Activated CD4-positive, alpha-beta T cell treated with anti-CD3 and anti-CD28 coated beads, Interleukin-2, amount 10 ng/mL, durations not matched to agents 7 days and 5 days (primary cell): ENCODE measurements around the gene CDH13. TPM values are rescaled to one million over a fixed set of nuclear protein-coding genes. Genes with fewer than 3 reads are reported as not detected.

Experiments used
- CTCF ChIA-PET: fragments of 350-600 bp; sonication (Branson Sonifier 250); formaldehyde crosslinking; loops from one replicate; lab custom pipeline; 2021; ENCODE audit warnings: antibody characterized with exemption; lab: Charles Lee
- POLR2A ChIA-PET: fragments of 350-600 bp; sonication (Branson Sonifier 250); formaldehyde crosslinking; loops from one replicate; lab custom pipeline; 2021; ENCODE audit warnings: antibody characterized with exemption; lab: Charles Lee
- DNase-seq: peaks from one replicate; pipeline ENCODE4 v3.0.0-alpha.2; 2020
- H3K27ac Mint-ChIP-seq: one replicate; pipeline ENCODE4 v1.8.0; 2021; ENCODE audit warnings: mild to moderate bottlenecking, moderate library complexity, mixed read lengths
- H3K27me3 Mint-ChIP-seq: one replicate; pipeline ENCODE4 v1.8.0; 2021; ENCODE audit warnings: mixed read lengths
- H3K36me3 Mint-ChIP-seq: one replicate; pipeline ENCODE4 v1.8.0; 2021; ENCODE audit warnings: low read depth, mixed read lengths
- H3K4me1 Mint-ChIP-seq: one replicate; pipeline ENCODE4 v1.8.0; 2021; ENCODE audit warnings: mixed read lengths
- H3K4me3 Mint-ChIP-seq: one replicate; pipeline ENCODE4 v1.8.0; 2021; ENCODE audit warnings: mild to moderate bottlenecking, moderate library complexity, mixed read lengths
- H3K9me3 Mint-ChIP-seq: one replicate; pipeline ENCODE4 v1.8.0; 2021; ENCODE audit warnings: mixed read lengths
- total RNA-seq, 2 experiments: library from RNA; stranded (reverse); gene quantifications; one replicate each; pipeline ENCODE4 v1.2.3, GENCODE V29; 2021

Gene CDH13
- total RNA-seq, 2 experiments from 2014 or later, result not detected

DNA sequence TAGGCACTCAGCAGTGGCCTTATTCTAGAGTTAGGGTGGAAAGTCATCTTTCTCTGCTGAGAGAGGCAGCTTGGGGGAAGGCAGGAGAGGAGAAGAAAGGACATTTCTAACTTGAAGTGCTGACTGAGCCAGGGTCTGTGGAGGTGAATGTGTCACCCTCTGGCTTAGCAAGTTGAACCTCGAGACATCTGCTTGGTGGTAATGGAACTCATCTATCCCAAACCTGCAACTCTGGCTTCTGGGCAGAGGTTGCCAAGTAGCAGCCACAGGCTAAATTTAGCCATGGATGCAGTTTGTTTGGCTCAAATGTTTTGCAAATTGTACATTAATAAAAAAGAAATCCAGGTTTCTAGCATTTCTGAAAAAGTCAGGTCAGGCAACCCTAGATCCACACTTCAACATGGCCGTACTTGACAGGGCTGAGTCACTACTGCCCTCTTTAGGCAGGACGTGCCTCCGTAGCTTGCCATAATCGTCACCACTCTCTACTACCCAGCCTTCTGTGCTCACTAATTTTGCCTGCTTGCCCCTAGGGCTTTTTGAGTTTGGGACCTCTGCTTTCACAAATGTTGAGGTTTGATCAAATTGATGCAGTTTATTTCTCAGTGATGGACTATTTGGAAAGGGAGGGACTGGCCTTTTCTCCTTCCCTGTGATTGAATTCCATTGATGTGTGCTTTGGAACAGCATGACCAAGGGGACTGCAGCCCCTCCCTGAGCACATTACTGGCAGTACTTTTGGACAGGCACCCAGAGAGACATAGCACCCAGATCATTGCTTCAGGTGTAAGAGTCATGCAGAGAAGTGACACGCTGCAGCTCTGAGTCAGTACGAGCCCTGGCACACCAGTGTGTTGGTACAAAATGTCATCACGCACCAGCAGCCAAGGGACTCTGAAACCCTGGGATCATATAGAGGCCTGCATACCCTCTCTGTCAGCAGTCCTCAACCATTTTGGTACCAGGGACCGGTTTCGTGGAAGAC is 5.2 kb downstream of the CDH13 start:
- Mint-ChIP-seq H3K27me3 (peaks cover 48% of the 10 kb centered on the region), H3K4me1 (peaks cover 17% of the 10 kb centered on the region), H3K27ac (no peak overlapping the region), H3K9me3 (no peaks in the 10 kb centered on the region), H3K36me3 (no peaks in the 10 kb centered on the region), H3K4me3 (no peak overlapping the region)
- ChIA-PET CTCF (no interaction called here), POLR2A (no interaction called here)
- DNase-seq, result no peak

DNA sequence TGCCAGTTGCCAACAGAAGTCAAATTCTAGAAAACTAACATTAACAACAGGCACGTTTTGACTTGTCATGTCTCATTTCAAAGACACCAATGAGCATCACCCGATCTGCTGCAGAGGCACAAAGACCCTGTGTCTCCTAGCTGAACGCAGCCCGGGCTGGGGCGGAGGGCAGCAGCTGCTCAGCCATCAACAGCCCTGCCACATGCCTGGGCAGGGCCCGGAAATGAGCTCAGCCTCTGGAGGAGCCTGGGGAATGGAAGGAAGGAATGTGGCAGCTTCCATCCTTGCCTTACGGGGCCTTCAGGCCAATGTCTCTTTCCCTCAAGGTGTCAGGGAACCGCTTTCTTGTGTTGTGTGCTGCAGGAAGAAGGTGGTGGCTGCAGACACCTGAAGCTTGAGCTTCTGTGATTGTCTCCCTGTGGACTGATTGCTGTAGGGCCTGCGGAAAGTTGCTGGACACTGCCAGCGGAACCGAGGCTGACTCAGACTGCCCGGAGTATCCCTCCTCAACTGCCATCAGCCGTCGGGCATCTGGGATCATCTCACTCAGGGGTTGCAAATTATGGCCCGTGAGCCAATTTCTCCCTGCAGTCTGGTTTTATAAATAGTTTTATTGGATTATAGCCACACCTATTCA is 7.3 kb downstream of the CDH13 start:
- peaks cover 17% of the 10 kb centered on the region for H3K4me1 Mint-ChIP-seq
- POLR2A ChIA-PET, result no interaction called here
- no peak overlapping the region for H3K27ac Mint-ChIP-seq
- H3K36me3 Mint-ChIP-seq, result no peaks in the 10 kb centered on the region
- H3K4me3 Mint-ChIP-seq, result no peak overlapping the region
- no peak for DNase-seq
- peaks cover 31% of the 10 kb centered on the region for H3K27me3 Mint-ChIP-seq
- no peaks in the 10 kb centered on the region for H3K9me3 Mint-ChIP-seq
- CTCF ChIA-PET, result interaction anchor here (0.7 kb wide), 1 partner anchor 20 kb away, joined by 3 read pairs; no protein-coding TSS in a partner anchor

DNA sequence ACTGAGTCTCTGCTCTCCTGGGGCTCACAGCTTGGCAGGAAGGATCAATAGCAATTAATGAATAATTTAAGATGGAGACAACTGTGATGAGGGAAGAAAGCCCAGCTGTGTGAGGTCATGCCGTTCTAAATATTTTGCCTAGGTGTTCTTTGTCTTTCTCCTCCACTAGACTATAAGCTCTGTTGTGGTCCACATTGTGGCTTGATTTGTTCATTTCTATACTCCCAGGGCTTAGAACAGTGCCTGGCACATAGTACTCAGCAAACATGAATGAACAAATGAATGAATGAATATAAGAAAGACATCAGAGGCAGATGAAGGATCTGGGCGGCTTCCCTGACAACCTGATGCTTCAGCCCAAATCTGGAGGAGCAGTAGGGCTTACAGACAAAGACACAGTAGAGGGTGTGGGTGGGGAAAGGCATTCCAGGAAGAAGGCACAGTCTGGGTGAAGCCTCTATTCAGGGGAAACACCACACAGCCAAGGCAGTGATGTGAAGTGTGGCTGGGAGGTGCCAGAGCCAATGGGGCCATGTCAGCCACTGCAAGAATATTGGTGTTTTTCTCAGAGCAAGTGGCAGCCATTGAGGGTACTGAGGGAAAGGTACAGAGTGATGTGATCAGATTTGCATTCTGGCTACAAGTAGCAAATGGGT is 8.3 kb downstream of the CDH13 start:
- Mint-ChIP-seq H3K4me1 (peaks cover 20% of the 10 kb centered on the region), H3K27me3 (peaks cover 21% of the 10 kb centered on the region), H3K9me3 (no peaks in the 10 kb centered on the region), H3K27ac (no peak overlapping the region), H3K4me3 (no peak overlapping the region), H3K36me3 (no peaks in the 10 kb centered on the region)
- ChIA-PET POLR2A (no interaction called here), CTCF (no interaction called here)
- DNase-seq, result no peak

DNA sequence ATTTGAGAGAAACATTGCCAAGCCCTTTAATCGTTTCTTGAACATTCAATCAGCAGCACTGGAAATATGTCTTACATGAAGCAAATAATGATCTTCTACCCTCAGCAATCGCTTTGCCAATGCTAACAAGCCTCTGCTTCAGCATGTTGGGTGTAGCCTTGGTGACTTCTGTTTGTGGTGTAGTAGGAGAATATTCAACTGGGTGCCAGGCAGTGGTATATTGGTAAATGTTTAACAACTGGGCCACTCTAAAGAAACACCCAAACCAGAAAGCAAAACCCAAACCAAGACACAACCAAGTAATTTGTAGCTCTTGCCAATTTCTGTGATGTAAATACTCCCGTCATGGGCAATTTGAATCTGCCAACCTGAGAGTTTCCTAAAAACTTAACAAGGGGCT is 9.7 kb downstream of the CDH13 start:
- H3K4me1 Mint-ChIP-seq, result peaks cover 26% of the 10 kb centered on the region
- peaks cover 1% of the 10 kb centered on the region for H3K36me3 Mint-ChIP-seq
- no peaks in the 10 kb centered on the region for H3K9me3 Mint-ChIP-seq
- H3K27me3 Mint-ChIP-seq, result peaks cover 7% of the 10 kb centered on the region
- no peak for DNase-seq
- no peak overlapping the region for H3K4me3 Mint-ChIP-seq
- POLR2A ChIA-PET, result no interaction called here
- H3K27ac Mint-ChIP-seq, result no peak overlapping the region
- CTCF ChIA-PET, result no interaction called here

DNA sequence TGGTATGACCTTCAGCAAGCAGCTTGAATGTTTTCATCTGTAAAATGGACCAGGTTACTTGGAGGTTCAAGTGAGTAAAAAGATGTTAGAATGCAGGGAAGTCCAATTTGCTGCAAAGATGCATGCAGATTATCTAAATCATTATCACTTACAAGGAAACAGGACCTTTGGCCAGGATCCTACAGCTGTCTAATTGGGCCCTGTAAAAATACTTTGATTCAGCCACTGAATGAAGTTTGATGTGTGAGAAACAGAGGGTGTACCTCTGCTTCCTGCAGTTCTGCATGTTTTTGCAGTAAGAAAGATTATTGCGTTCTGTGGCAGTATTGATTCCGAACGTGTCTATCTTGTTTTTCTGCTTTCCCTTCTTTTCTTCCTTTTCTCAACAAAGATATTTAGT is 10.2 kb downstream of the CDH13 start:
- H3K4me3 Mint-ChIP-seq, result no peak overlapping the region
- ChIA-PET CTCF (interaction anchor here (0.7 kb wide), 1 partner anchor 55 kb away, joined by 3 read pairs; no protein-coding TSS in a partner anchor), POLR2A (no interaction called here)
- H3K27me3 Mint-ChIP-seq, result peaks cover 3% of the 10 kb centered on the region
- H3K36me3 Mint-ChIP-seq, result peaks cover 3% of the 10 kb centered on the region
- no peak for DNase-seq
- H3K27ac Mint-ChIP-seq, result no peak overlapping the region
- peaks cover 31% of the 10 kb centered on the region for H3K4me1 Mint-ChIP-seq
- no peaks in the 10 kb centered on the region for H3K9me3 Mint-ChIP-seq

DNA sequence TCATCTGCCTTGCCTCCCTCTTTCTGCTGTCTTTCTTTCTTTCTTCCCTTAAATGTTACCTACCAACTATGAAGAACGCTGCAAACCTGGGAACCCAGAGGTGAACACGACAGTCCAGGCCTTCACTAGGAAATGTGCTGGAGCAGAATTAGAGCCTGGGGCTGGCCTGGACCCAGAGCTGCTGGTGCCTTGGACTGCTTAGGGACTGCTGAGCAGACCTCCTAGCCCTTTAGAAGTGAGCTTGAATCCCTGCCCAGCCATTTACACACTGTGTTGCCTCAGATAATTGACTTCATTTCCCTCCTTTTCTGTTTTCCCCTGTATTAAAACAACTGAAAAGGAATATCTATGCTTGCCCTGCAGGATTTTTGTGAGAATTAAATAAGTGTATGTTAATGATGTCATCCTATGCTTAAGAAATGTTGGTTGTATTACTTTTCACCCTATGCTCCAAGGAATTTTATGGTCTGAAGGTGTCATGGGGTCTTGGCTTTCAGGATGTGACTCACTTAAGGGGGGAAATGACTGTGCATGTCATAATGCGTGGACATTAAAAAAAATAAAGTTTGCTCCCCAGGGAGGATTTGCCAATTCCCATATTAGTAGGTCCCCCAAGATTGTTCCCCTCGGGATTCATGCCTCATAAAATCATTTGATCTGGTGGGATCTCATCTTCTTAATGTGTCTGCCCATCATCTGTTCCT is 11.5 kb downstream of the CDH13 start:
- CTCF ChIA-PET, result no interaction called here
- Mint-ChIP-seq H3K27ac (no peak overlapping the region), H3K36me3 (peaks cover 3% of the 10 kb centered on the region), H3K4me1 (peaks cover 43% of the 10 kb centered on the region), H3K9me3 (no peaks in the 10 kb centered on the region), H3K4me3 (no peak overlapping the region), H3K27me3 (no peaks in the 10 kb centered on the region)
- no peak for DNase-seq
- POLR2A ChIA-PET, result no interaction called here

DNA sequence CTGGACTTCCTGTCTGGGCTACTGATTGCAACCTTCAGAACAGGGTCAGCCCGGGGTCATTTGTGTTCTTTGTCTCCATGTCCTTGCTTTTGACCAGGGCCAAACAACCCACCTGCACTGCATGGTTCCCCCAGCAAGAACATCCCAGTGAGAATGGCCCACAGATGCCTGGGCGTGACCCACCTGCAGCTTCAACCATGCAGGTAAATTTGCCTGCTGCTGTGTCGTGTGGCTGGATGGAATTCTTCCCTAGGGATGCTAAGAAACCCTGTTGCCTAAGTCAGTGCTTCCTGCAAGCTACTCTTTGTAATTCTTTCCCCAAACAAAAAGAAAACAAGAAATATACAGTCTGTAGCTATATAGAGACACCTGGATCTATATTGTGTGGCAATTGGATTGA is 12.5 kb downstream of the CDH13 start:
- ChIA-PET CTCF (interaction anchor here (0.9 to 1.6 kb wide), 3 partner anchors 13 to 28 kb away, joined by 3 to 6 read pairs (median 3); no protein-coding TSS in a partner anchor), POLR2A (no interaction called here)
- Mint-ChIP-seq H3K4me3 (no peak overlapping the region), H3K27ac (no peak overlapping the region), H3K36me3 (peaks cover 3% of the 10 kb centered on the region), H3K9me3 (no peaks in the 10 kb centered on the region), H3K27me3 (no peaks in the 10 kb centered on the region), H3K4me1 (peaks cover 46% of the 10 kb centered on the region)
- no peak for DNase-seq

DNA sequence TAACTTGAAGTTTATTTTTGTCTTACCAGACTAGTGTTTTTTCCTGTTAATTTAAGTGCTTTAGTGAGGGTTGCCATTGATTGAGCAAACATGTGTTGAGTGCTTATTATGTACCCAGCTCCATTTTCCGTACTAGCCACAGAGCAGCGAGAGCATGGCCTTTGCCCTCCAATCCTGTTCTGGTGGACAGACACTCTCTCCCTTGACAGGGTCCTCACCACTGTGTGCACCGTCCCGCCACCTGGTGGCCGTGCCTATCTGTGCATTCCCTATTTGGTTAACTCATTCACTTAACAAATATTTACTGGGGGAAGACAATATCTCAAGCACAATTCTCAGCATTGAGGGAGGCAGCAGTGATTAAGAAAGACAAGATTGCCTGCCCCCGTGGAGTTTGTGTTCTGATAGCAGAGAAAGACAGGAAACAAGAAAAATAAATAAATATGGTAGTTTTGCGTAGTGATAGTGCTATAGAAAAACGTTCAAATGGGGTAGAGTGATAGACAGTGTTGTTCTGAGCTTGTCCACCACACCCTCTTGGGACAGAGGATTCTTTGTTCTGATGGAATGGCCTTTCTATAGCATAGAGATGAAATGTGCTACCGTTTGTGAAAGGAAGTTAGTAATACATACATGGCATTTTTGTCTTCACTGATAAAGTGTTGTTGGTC is 13.0 kb downstream of the CDH13 start:
- Mint-ChIP-seq H3K27me3 (no peaks in the 10 kb centered on the region), H3K4me3 (no peak overlapping the region), H3K9me3 (no peaks in the 10 kb centered on the region), H3K27ac (no peak overlapping the region), H3K4me1 (peaks cover 44% of the 10 kb centered on the region), H3K36me3 (peaks cover 3% of the 10 kb centered on the region)
- POLR2A ChIA-PET, result no interaction called here
- CTCF ChIA-PET, result interaction anchor here (0.9 to 2.6 kb wide), 4 partner anchors 12 to 28 kb away, joined by 3 to 7 read pairs (median 4); no protein-coding TSS in a partner anchor
- peak; percentile 65 for DNase-seq

DNA sequence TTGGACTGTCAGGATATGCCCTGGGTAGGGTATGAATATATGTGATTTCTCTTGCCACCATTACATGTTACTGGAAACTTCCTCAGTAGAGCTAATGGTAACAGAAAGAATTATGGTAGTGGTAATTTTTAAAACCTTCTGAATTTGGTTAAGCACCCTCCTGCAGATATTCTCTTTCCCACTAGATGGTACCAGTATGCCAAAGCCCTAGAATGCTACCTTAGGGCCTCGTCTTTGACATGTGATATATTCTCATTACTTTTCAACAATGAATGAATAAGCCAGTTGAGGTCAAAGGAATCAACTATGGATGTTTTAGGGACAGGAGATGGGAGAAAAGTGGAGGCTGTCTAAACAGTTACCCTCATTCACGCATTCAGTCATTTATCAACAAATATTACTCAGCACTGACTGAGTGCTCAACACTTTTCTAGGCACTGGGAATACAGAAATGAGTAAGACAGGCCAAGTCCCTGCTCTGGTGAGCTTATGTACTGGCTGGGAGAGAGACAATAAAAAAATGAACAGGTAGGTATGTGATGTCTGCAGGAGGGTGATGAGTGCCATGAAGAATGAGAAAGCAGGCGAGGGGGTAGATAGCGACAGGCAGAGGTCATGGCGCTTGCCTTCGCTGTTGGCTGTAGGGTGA is 14.7 kb downstream of the CDH13 start:
- no peaks in the 10 kb centered on the region for H3K9me3 Mint-ChIP-seq
- DNase-seq, result peak; percentile 40
- ChIA-PET POLR2A (no interaction called here), CTCF (interaction anchor here (2.6 kb wide), 1 partner anchor 14 kb away, joined by 7 read pairs; no protein-coding TSS in a partner anchor)
- H3K27me3 Mint-ChIP-seq, result no peaks in the 10 kb centered on the region
- no peak overlapping the region for H3K4me3 Mint-ChIP-seq
- peak overlapping the region; percentile 20 for H3K27ac Mint-ChIP-seq
- peaks cover 3% of the 10 kb centered on the region for H3K36me3 Mint-ChIP-seq
- H3K4me1 Mint-ChIP-seq, result peaks cover 41% of the 10 kb centered on the region

DNA sequence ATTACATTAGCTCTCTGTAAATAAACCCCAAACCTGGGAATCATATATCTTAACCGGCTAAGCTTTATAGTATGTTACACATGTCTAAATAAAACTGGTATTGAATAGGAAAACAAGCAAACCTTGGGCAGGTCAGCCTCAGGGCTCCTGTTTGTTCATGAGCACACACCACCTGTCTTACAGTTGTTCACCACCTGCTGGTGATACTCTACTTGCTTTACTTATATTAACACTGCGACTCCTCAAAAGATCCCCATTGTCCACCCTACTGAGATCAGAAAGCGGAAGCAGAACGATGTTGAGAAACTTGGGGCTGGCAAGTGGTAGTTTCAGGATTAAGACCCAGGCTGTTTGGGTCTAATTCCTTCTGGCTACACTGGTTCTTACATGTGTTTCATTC is 16.4 kb downstream of the CDH13 start:
- DNase-seq, result no peak
- H3K27ac Mint-ChIP-seq, result no peak overlapping the region
- H3K4me3 Mint-ChIP-seq, result no peak overlapping the region
- H3K9me3 Mint-ChIP-seq, result no peaks in the 10 kb centered on the region
- CTCF ChIA-PET, result interaction anchor here (1.8 kb wide), 1 partner anchor 10 kb away, joined by 4 read pairs; no protein-coding TSS in a partner anchor
- POLR2A ChIA-PET, result interaction anchor here (0.6 kb wide), 1 partner anchor 849 kb away, joined by 3 read pairs; no protein-coding TSS in a partner anchor
- peaks cover 49% of the 10 kb centered on the region for H3K4me1 Mint-ChIP-seq
- no peaks in the 10 kb centered on the region for H3K27me3 Mint-ChIP-seq
- H3K36me3 Mint-ChIP-seq, result peaks cover 5% of the 10 kb centered on the region

DNA sequence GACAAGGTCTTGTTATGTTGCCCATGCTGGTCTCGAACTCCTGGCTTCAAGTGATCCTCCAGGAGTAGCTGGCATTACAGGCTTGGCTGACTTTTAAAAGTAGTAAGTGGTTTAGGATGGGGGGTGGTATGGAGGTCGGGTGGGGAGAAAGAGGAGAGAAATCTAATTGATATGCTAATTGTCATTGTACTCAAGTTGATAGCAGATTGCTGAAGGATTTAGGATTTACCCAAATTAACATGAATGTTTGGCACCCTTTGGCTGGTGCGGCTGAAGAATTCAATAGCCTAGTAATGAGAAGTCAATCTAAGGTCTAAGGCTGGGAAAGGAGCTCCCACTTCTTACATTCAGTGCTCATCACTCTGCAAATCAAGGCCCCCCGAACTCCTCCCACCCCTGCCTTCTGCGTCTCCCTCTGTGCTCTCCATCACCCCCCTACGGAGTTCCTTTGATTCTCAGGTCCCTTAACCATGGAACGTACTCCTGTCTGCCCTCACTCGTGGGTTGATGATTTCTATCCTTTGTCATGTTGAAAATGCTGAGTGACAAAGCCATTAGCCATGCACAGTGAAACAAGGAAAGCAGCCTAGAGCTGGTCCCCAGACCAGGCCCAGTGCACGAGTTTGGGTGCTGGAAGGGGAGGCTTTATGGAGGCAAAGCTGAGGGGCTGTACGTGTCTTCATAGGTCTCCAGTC is 17.3 kb downstream of the CDH13 start:
- Mint-ChIP-seq H3K9me3 (peaks cover under 1% of the 10 kb centered on the region), H3K4me3 (no peak overlapping the region), H3K27ac (no peak overlapping the region), H3K27me3 (peaks cover under 1% of the 10 kb centered on the region), H3K4me1 (peaks cover 53% of the 10 kb centered on the region), H3K36me3 (peaks cover 7% of the 10 kb centered on the region)
- POLR2A ChIA-PET, result no interaction called here
- DNase-seq, result no peak
- CTCF ChIA-PET, result interaction anchor here (0.5 to 1.8 kb wide), 2 partner anchors 9 to 797 kb away, joined by 4 read pairs; no protein-coding TSS in a partner anchor
